EH (cell line): Measurements from ENCODE around the gene CCDC97.

Experiments
- DNase-seq: peaks from one replicate; pipeline ENCODE4 v3.0.0-alpha.2; 2015; ENCODE audit warnings: low read depth

CCDC97 gene

GRCh38 chr19:41320185-41320518, 10.2 kb downstream of the CCDC97 start:
- DNase-seq: no peak

- DNase-seq: no peak
Measured at GRCh38 chr19:41320568-41320967, 10.6 kb downstream of the CCDC97 start.

- no peak for DNase-seq
Measured at GRCh38 chr19:41321204-41321599, 11.2 kb downstream of the CCDC97 start.

GRCh38 chr19:41321600-41322270, 11.8 kb downstream of the CCDC97 start:
- DNase-seq: peak; percentile 91

- no peak for DNase-seq
Measured at GRCh38 chr19:41322451-41322850, 12.5 kb downstream of the CCDC97 start.

GRCh38 chr19:41323023-41323422, 13.1 kb downstream of the CCDC97 start:
- peak; percentile 87 for DNase-seq

GRCh38 chr19:41323430-41324125, 13.6 kb downstream of the CCDC97 start:
- peak; percentile 98 for DNase-seq

- DNase-seq: no peak
Measured at GRCh38 chr19:41324231-41324702, 14.3 kb downstream of the CCDC97 start.

- DNase-seq: peak; percentile 89
Measured at GRCh38 chr19:41324921-41325639, 15.1 kb downstream of the CCDC97 start.

GRCh38 chr19:41325640-41325946, 15.6 kb downstream of the CCDC97 start:
- DNase-seq: no peak

- peak; percentile 90 for DNase-seq
Measured at GRCh38 chr19:41325947-41326706, 16.2 kb downstream of the CCDC97 start.

GRCh38 chr19:41327076-41327575, 17.2 kb downstream of the CCDC97 start:
- DNase-seq: peak; percentile 18

- DNase-seq: peak; percentile 35
Measured at GRCh38 chr19:41327576-41328156, 17.7 kb downstream of the CCDC97 start.

GRCh38 chr19:41328157-41328841, 18.3 kb downstream of the CCDC97 start:
- DNase-seq: peak; percentile 33

GRCh38 chr19:41328842-41329225, 18.9 kb downstream of the CCDC97 start:
- no peak for DNase-seq

- DNase-seq: no peak
Measured at GRCh38 chr19:41330481-41330880, 20.5 kb downstream of the CCDC97 start.

GRCh38 chr19:41330946-41331678, 21.1 kb downstream of the CCDC97 start:
- no peak for DNase-seq

- no peak for DNase-seq
Measured at GRCh38 chr19:41332000-41332399, 22.0 kb downstream of the CCDC97 start.

- no peak for DNase-seq
Measured at GRCh38 chr19:41332468-41332867, 22.5 kb downstream of the CCDC97 start.

- DNase-seq: no peak
Measured at GRCh38 chr19:41334793-41335192, 24.8 kb downstream of the CCDC97 start.

- no peak for DNase-seq
Measured at GRCh38 chr19:41335467-41335866, 25.5 kb downstream of the CCDC97 start.
